HUDEP-2 (cell line): Measurements from ENCODE around the gene CCDC146.
A peak's percentile ranks its signal among the peaks of the same experiment; 100 is the strongest.
"Not testable (repeated sequence)": the region's sequence is repeated elsewhere in the genome, so short reads cannot be mapped to it uniquely, and the experiment has no call there.

ENCODE experiments used
- DNase-seq, 76 experiments: peaks; one replicate each; lab custom pipeline; 2025; ENCODE audit not compliant: unreplicated experiment in 76 of 76; lab: John Stamatoyannopoulos, UW

CCDC146 gene

DNA sequence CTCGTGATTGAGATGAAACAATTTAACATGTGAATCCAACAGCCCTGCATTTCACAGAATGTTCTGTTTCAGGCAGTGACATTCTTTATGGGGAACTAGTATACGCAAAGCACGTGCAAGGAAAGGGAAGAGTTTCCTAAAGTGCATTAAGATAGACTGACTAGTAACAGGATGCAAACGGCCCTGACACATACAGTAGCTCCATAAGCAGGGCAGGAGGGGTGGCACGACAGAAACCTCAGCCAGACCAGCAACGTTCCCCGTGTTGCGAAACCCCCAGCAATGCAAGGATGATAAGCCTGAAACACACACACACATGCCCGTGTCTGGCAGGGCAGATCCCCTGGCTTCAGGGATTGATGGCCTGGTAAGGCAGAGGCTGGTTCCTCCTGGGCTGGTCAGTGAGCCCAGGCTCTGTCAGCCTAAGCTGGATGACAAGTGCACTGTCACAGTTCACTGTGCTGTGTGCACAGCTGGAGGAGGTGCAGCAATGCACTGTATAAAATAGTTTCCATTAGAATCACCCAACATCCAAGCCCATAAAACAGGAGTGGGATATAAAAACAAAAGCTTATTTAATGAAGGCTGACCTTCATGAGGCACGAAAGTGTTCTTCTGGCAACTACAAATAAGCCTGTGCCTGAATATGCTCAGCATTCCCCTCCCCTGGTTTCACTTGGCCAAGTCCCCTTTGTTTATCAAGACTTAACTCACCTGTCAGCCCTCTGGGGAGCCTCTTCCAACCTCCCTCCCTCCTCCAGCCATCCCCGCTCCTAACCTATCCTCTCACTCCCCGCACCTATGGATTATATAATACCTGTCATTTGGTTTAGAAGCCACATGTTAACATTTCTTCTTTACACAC lies 204.9 kb downstream of the CCDC146 start:
- DNase-seq, result no peak

DNA sequence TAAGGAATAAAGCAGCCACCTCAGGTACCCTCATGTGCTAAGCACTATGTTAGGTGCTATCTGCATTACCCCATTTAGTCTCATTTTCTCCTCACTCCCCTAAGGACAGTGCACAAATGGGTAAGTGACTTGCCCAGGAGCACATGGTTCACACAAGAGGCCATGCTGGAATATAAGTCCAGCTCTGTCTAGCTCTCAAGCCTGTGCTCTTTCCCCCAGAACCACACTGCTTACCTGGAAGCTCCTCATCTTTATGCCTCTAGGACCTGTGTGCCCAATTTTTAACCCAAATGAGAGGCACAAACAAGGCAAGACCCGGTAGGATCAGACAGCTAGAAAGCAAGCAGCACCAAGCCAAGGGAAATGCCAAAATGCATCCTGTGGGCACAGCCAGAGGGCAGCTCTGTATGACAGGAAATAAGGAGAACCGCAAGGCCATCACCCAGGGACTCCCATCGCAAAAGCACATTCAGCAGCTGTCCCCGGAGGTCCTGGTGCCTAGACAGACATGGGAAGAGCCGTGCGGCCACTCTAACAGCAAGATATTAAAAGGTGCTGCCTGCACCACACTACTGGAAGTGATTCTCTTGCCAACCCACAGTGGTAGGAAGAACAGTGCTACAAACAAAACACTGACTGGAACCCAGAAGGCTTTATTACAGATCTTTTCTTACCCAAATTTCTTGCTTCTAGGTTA lies 205.7 kb downstream of the CCDC146 start:
- DNase-seq, result no peak

DNA sequence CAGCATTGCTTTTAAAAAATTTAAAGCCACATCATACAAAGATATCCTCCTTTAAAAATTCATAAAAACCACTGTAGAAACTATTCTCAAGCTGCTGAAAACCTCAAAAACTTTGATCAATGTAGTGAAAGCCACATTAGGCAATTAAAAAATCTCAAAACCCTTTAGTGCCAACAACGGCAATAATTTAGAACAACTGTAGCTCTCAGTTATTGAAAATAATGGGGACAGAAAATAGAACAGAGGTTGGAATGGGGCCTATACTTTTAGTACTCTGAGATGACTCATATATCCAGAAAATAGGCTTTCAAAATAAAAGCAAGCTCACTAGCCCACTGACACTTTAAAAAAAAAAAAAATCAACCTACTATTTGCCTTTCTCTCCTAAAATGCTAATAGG lies 206.3 kb downstream of the CCDC146 start:
- DNase-seq, result no peak

DNA sequence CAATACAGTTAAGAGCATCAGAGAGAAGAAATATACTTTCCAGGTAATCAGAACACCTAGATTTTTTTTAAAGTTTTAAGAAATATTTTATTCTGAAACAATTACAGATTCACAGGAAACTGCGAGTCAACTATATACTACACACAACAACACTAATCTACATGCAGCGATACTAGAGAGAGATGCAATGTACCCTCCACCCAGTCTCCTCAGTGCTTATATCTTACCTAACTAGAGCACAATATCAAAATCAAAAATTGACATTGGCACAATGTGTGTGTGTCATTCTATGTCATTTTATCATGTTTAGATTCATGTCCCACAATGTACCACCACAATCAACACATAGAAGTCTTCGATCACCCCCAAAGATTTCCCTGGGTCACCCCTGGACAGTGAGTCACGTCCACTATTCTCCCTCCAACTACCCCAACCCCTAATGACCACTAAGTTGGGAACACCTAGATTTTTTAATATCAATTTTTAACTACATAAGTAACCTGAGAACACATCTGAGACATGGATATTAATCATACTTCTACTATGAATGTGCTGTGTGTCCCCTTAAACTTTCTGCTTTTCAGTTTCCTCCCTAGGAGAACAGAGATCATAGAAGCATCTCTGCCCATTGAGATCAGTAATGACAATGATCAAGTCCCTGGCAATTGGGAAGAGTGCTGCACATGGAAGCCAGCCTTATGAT lies 207.2 kb downstream of the CCDC146 start:
- DNase-seq, result no peak

DNA sequence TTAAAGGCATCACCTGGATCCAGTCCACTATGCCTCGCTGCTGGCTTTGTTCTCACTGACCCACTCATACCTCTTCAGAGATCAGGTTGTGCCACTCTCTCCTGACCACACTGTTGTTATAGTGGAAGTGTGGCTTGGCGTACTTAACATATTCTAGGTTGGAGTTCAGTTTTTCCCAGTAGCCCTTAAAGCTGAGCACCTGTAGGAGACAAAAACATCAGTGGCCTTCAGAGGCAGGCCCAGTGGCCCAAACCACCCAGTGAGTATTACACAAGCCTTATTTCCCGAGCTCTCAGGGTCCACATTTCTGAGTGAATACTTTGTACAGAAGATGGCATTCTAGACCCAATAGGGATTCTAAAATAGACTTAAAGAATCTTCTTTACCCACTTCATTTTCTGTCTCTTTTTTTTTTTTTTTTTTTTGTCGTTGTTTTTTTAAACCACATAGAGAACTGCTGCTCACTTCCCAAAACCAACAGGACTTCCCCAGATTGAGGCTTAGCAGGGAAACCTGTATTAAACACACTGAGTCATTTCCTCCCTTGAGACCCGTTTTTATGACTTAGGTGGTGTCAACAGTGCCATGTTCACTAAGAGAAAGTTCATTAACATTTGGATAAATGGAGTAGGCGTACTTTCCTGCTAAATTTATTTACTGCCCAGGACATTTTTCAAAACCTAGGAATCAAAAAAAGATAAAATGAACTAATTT lies 207.9 kb downstream of the CCDC146 start:
- DNase-seq, result no peak

DNA sequence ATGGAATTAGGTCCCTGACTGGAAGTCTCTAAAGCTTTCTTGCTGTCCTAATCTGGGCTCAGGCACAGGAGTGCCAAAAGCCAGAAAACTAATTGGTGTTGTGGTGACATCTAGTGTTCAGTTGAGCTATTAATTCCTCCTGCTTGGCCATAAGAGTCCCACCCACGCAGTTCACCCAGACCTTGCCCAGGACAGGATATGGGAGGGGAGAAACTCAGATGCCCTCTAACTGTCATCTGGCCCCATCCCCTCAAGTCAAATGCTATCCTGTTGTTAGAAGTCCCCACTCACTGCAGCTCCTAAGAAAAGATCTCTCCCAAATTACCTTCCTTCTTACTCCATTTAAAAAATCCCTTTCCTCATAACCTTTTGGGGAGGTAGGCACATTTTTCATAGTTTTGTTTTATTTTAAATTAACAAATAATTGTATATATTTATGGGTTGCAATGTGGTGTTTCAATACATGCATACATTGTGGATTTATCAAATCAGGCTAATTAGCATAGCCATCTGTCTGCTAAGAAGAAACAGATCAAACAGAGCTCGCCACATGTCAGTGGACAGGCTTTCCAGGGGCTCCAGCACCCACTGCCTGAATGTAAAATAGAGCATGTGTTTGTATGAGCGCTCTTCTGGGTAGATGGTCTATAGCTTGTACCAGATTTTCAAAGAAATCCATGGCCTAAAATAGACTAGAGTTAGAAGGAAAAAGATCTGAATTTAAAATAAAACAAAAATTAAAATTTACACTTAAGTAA lies 209.7 kb downstream of the CCDC146 start:
- peak in 69 of 76 experiments; percentile 6 to 87 (median 60) for DNase-seq

DNA sequence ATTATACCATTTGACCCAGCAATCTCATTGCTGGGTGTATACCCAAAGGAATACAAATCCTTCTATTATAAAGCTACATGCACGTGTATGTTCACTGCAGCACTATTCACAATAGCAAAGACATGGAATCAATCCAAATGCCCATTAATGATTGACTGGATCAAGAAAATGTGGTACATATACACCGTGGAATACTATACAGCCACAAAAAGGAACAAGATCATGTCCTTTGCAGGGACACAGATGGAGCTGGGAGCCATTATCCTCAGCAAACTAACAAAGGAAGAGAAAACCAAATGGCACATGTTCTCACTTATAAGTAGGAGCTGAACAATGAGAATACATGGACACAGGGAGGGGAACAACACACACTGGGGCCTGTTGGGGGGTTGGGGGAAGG lies 211.6 kb downstream of the CCDC146 start:
- not testable (repeated sequence) for DNase-seq

DNA sequence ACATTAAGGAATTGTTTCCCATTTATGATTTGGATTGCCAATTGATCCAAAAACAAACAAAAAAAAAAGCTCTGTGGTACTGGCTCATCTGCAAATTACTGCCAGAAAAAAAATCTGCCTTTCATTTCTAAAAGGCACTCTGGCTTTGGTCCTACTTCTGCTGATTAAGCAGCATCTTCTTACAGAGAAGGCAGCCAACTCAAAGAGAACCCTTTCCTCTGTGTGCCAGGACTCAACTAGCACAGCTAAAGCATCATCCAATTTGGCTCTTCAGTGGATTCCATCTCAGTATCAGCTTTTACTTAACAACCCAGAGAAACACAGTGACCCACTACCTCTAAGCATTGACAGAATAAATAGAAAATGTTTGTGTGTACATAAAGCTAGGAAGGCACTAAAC lies 213.2 kb downstream of the CCDC146 start:
- no peak for DNase-seq

DNA sequence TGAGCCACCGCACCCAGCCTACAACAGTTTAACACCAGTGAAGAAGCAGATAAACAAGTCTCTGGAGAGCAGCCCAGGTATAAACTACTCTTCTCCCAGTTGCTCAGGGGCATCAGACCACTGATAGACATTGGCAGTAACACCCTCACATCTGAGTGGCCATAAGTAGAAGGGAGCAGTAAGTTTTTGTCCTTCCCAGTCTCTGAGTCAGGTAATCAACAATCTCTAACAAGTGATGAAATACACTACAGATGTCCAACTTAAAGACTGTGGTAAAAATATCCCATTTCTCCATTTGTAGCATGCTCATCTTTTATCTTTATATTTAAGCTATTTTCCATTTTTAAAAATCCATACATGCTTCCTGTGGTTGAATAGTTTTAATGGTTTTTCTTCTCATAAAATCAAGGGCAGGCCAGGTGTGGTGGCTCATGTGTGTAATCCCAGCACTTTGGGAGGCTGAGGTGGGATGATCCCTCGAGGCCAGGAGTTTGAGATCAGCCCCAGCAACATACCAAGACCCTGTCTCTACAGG lies 215.1 kb downstream of the CCDC146 start:
- no peak for DNase-seq

DNA sequence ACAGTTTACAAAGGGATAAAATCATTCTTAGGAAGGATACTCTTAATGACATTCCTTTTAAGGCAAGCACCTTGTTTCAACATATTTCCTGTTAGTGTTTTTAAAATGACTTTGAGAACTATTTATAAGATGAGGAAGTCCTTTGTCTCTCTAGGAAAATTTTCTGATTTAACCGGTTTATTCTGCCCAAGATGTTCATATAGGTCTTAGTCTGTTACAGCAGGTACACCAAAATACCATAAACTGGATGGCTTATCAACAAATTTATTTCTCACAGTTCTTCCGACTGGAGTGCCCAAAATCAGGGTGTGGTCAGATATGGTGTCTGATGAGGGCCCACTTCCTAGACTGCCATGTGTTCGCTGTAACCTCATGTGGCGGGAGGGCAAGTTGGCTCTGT lies 215.8 kb downstream of the CCDC146 start:
- peak in 4 of 76 experiments; percentile 1 to 12 (median 4) for DNase-seq

DNA sequence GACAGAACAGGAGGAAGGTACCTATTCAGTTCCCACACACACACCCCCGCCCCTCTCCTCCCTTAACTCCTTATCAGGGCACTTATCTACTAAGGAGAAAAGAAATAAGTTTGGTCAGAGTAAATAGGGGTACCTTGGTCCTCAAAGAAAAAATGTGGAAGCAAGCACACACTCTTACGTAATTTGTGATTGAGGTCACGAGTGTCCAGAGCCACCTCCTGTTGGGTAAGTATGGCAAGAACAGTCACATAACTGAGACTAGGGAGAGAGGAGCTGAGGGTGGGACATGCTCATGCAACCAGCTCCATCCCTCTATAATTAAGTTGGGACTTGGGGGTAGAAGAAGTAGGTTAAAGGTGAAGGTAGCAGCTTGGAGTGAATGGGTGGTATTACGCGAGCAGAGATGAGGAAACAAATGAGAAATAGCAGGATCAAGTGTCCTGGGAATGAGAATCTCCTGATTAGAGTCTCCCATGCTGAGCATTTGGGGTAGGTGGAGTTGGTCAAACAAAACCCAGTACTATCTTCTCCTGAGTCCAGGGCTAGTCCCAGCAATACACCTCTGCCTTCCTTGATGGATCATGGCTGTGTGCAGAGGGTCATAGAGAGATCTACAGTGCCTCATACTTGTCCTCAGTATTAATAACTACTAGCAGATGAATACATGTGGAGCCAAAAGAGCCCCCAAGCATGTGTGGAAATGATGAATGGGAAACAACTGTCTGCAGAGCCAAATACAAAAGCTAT lies 216.6 kb downstream of the CCDC146 start:
- DNase-seq, result no peak

DNA sequence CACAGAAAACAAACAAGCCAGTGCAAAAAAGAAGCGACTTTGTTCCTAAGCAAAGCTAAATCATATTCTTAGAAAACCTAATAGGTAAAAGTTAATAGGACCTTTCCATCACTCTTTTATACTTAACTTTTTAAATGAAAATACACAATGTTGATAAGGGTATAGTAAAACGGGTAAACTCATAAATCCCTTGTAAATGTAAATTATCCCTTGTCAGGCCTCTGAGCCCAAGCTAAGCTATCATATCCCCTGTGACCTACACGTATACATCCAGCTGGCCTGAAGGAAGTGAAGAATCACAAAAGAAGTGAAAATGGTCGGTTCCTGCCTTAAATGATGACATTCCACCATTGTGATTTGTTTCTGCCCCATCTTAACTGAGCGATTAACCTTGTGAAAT lies 217.3 kb downstream of the CCDC146 start:
- DNase-seq, result no peak
